D721Med (cell line): ENCODE measurements around the gene IL5RA.

ENCODE experiments used
- DNase-seq: peaks from one replicate; pipeline ENCODE4 v3.0.0; 2011; ENCODE audit warnings: low spot score; ENCODE audit not compliant: insufficient read length
- FAIRE-seq: peaks from 2 replicates; lab custom pipeline; 2011; peaks lifted over from hg19 to GRCh38; lab: Jason Lieb, UNC
- CTCF ChIP-seq: IDR thresholded peaks from 2 replicates; pipeline ENCODE4 v1.5.1; 2012; ENCODE audit warnings: mild to moderate bottlenecking, control low read depth; ENCODE audit not compliant: insufficient read depth; ENCODE audit errors: missing control alignments

Gene IL5RA

GRCh38 chr3:3081381-3082233 lies 28.6 kb downstream of the IL5RA start:
- no peak for TF ChIP-seq CTCF
- FAIRE-seq: no peak

GRCh38 chr3:3080309-3080708 lies 29.9 kb downstream of the IL5RA start:
- no peak for TF ChIP-seq CTCF
- FAIRE-seq: no peak

More at GRCh38 chr3:3081381-3082233, 28.6 kb downstream of the IL5RA start:
- no peak for DNase-seq

GRCh38 chr3:3074551-3075257 lies 35.5 kb downstream of the IL5RA start:
- no peak for DNase-seq
- TF ChIP-seq CTCF: no peak
- FAIRE-seq: no peak

More at GRCh38 chr3:3080309-3080708, 29.9 kb downstream of the IL5RA start:
- no peak for DNase-seq

GRCh38 chr3:3071136-3071535 lies 39.0 kb downstream of the IL5RA start:
- FAIRE-seq (no peak), DNase-seq (no peak)
- TF ChIP-seq CTCF: no peak

GRCh38 chr3:3069723-3070122 lies 40.5 kb downstream of the IL5RA start:
- no peak for FAIRE-seq
- no peak for TF ChIP-seq CTCF
- no peak for DNase-seq

- DNase-seq: no peak
- no peak for FAIRE-seq
- TF ChIP-seq CTCF: no peak
Observed at GRCh38 chr3:3068358-3068881, 41.8 kb downstream of the IL5RA start.

- TF ChIP-seq CTCF: no peak
- no peak for FAIRE-seq
Observed at GRCh38 chr3:3066910-3067309, 43.3 kb downstream of the IL5RA start.

More at GRCh38 chr3:3066910-3067309, 43.3 kb downstream of the IL5RA start:
- DNase-seq: no peak
